Glutamatergic neuron (in vitro differentiated cells): ENCODE data around the gene MEP1A. TPM values are rescaled to one million over a fixed set of nuclear protein-coding genes. Genes with fewer than 3 reads are reported as not detected.

ENCODE experiments used
- DNase-seq: peaks from one replicate; pipeline ENCODE4 v3.0.0; 2022
- H3K27ac Mint-ChIP-seq: one replicate; pipeline ENCODE4 v1.8.0; 2020; ENCODE audit warnings: mild to moderate bottlenecking, mixed read lengths, inconsistent platforms; ENCODE audit not compliant: unreplicated experiment
- H3K27me3 Mint-ChIP-seq: one replicate; pipeline ENCODE4 v1.8.0; 2020; ENCODE audit warnings: mild to moderate bottlenecking, moderate library complexity, mixed read lengths, inconsistent platforms; ENCODE audit not compliant: unreplicated experiment
- H3K36me3 Mint-ChIP-seq: one replicate; pipeline ENCODE4 v1.8.0; 2020; ENCODE audit warnings: mild to moderate bottlenecking, mixed read lengths, inconsistent platforms; ENCODE audit not compliant: unreplicated experiment
- H3K4me1 Mint-ChIP-seq: one replicate; pipeline ENCODE4 v1.8.0; 2020; ENCODE audit warnings: mild to moderate bottlenecking, low read depth, mixed read lengths, inconsistent platforms; ENCODE audit not compliant: unreplicated experiment
- H3K4me3 Mint-ChIP-seq: one replicate; pipeline ENCODE4 v1.8.0; 2020; ENCODE audit warnings: mild to moderate bottlenecking, mixed read lengths, inconsistent platforms; ENCODE audit not compliant: unreplicated experiment
- H3K9me3 Mint-ChIP-seq: one replicate; pipeline ENCODE4 v1.8.0; 2020; ENCODE audit warnings: mild to moderate bottlenecking, moderate library complexity, mixed read lengths, inconsistent platforms; ENCODE audit not compliant: unreplicated experiment
- total RNA-seq: library from RNA; stranded (reverse); fragmentation: NEBNext Ultra II Directional; extraction: Animal tissue kit (Norgen Biotek cat#: 25700); gene quantifications from one replicate; pipeline ENCODE4 v1.2.1, GENCODE V29; 2021; ENCODE audit not compliant: unreplicated experiment
- TF ChIP-seq, protein P1 (sequence below): fragments of 200-600 bp; sonication (generic); IDR thresholded peaks from one replicate; pipeline ENCODE4 v1.5.0; 2021; ENCODE audit not compliant: partially characterized antibody, unreplicated experiment

Gene MEP1A
- total RNA-seq, 1 donor from 2014 or later, result not detected

DNA sequence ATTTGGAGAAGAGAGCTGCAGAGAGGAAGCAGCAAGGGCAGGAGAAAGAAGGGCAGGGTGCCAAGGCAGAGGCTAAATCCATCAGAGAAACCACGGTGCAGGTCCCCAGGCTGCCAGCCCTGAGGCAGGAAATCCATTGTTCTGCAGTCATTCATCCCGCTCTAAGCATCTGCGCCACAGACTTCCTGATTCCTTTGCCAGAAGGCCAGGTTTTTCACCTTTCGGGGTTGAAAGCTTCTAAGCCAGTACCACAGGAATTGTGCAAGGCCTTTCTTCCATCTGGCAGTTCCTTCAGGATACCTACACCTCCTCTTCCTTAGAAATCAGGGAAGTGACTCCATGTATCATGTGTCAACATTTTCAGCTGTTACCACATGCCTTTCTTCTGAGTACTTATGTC lies 82.9 kb downstream of the MEP1A start:
- no peak for DNase-seq
- H3K4me3 Mint-ChIP-seq, result no peak overlapping the region
- no peaks in the 10 kb centered on the region for H3K27me3 Mint-ChIP-seq
- no peaks in the 10 kb centered on the region for H3K36me3 Mint-ChIP-seq
- H3K4me1 Mint-ChIP-seq, result no peaks in the 10 kb centered on the region
- TF ChIP-seq, protein P1, sequence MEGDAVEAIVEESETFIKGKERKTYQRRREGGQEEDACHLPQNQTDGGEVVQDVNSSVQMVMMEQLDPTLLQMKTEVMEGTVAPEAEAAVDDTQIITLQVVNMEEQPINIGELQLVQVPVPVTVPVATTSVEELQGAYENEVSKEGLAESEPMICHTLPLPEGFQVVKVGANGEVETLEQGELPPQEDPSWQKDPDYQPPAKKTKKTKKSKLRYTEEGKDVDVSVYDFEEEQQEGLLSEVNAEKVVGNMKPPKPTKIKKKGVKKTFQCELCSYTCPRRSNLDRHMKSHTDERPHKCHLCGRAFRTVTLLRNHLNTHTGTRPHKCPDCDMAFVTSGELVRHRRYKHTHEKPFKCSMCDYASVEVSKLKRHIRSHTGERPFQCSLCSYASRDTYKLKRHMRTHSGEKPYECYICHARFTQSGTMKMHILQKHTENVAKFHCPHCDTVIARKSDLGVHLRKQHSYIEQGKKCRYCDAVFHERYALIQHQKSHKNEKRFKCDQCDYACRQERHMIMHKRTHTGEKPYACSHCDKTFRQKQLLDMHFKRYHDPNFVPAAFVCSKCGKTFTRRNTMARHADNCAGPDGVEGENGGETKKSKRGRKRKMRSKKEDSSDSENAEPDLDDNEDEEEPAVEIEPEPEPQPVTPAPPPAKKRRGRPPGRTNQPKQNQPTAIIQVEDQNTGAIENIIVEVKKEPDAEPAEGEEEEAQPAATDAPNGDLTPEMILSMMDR, result no peak
- no peak overlapping the region for H3K27ac Mint-ChIP-seq
- H3K9me3 Mint-ChIP-seq, result no peaks in the 10 kb centered on the region

DNA sequence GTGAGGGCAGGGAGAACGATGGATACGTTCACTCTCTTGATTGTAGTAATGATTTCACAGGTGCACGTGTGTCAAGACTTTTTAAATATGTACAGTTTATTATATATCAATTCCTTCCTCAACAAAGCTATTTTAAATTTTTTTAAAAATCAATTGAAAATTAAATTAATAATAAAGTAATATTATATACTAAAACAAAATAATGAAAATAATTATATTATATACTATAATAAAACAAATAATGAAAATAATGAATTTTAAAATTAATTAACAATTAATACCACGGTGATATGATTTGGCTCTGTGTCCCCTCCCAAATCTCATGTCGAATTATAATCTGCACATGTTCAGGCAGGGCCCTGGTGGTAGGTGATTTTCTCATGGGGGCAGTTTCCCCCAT lies 85.8 kb downstream of the MEP1A start:
- Mint-ChIP-seq H3K36me3 (no peaks in the 10 kb centered on the region), H3K27me3 (no peaks in the 10 kb centered on the region), H3K9me3 (no peaks in the 10 kb centered on the region), H3K27ac (no peak overlapping the region), H3K4me3 (no peak overlapping the region), H3K4me1 (no peaks in the 10 kb centered on the region)
- TF ChIP-seq, protein P1, result no peak
- no peak for DNase-seq

DNA sequence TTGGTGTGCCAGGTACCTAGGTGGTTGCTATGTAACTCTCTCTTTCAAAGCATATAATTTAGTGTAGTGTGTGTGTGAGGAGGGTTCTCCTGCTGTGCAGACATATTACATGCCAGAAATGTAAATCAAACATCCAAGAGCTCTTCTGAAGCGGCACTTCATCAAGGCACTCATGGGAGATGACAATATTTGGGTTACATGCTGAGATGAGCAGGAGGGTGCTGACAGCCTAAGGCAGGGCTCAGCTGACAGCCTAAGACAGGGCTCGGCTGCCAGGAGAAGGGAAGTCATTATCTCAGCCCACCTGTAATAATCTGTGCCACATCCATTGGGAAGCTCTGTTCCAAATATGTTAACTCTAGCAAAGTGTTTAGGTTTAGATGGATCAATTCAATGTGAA lies 89.5 kb downstream of the MEP1A start:
- no peak for DNase-seq
- no peaks in the 10 kb centered on the region for H3K27me3 Mint-ChIP-seq
- H3K4me1 Mint-ChIP-seq, result no peaks in the 10 kb centered on the region
- TF ChIP-seq, protein P1, result no peak
- no peaks in the 10 kb centered on the region for H3K36me3 Mint-ChIP-seq
- no peak overlapping the region for H3K27ac Mint-ChIP-seq
- H3K4me3 Mint-ChIP-seq, result no peak overlapping the region
- H3K9me3 Mint-ChIP-seq, result no peaks in the 10 kb centered on the region

DNA sequence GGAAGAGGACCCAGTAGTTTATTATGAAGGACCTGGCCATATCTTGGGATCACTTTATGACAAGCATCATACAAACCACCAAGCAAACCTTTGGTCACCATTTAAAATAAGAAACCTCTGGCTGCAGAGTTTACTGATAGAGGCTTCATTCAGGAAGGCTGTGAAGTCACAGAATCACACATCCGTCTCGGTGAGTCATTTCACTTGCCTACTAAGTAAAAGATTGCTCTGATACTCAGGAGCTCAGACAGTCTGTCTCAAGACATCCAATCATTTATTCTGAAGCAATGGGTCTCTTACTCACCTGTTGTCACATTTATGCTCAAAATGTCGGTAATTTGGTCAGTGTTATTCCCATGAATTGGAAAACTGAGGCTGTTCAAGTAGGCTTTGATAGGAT lies 94.8 kb downstream of the MEP1A start:
- DNase-seq, result no peak
- Mint-ChIP-seq H3K4me1 (peaks cover 1% of the 10 kb centered on the region), H3K4me3 (no peak overlapping the region), H3K36me3 (no peaks in the 10 kb centered on the region), H3K9me3 (no peaks in the 10 kb centered on the region), H3K27ac (no peak overlapping the region), H3K27me3 (no peaks in the 10 kb centered on the region)
- TF ChIP-seq, protein P1, result no peak

DNA sequence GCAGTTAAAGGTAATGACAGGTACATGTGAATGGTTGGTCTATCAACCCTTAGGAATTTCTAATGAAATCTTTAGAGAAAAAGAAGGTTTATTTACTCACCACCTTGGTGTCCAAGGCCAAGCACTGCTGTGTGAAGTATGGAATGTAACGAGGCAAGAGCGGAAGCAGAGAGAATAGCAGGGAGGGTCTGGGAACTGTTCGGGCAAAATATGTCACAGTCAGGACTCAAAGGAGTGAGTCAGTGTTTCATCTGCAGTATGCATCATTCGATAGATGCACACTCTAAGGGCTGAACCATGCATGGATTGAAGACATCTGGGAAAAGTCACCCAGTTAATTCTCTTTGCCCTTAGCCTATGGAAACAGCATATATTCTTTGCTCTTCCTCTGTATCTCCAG lies 95.4 kb downstream of the MEP1A start:
- H3K9me3 Mint-ChIP-seq, result no peaks in the 10 kb centered on the region
- no peak overlapping the region for H3K27ac Mint-ChIP-seq
- no peaks in the 10 kb centered on the region for H3K27me3 Mint-ChIP-seq
- DNase-seq, result no peak
- no peak overlapping the region for H3K4me3 Mint-ChIP-seq
- H3K36me3 Mint-ChIP-seq, result no peaks in the 10 kb centered on the region
- TF ChIP-seq, protein P1, result no peak
- peaks cover 1% of the 10 kb centered on the region for H3K4me1 Mint-ChIP-seq

Other genes starting within 250 kb of the MEP1A start
- gene CYP39A1, start 140.6 kb upstream of the MEP1A start, total RNA-seq, result 0.17 TPM
- gene SLC25A27, start 140.4 kb upstream of the MEP1A start, total RNA-seq, result 13.6 TPM
- 0.64 TPM for gene TDRD6, start 105.5 kb upstream of the MEP1A start, total RNA-seq
- gene PLA2G7, start 58.0 kb upstream of the MEP1A start, total RNA-seq, result 0.44 TPM
- not detected for gene ANKRD66, start 46.5 kb upstream of the MEP1A start, total RNA-seq
- gene ADGRF5, start 128.5 kb downstream of the MEP1A start, total RNA-seq, result 0.37 TPM
- gene ADGRF1, start 248.9 kb downstream of the MEP1A start, total RNA-seq, result not detected